PC-9 (cell line): Measurements from ENCODE around the gene NCOA3. TPM values are rescaled to one million over a fixed set of nuclear protein-coding genes. Genes with fewer than 3 reads are reported as not detected.

Experiments
- BruUV-seq: library from RNA; stranded (reverse); fragments of 400-500 nt; replicated peaks from 2 replicates; lab custom pipeline; 2021; lab: Mats Ljungman, UMichigan
- CTCF ChIA-PET: fragments of 300-600 bp; sonication (Branson Sonifier 250); formaldehyde crosslinking; loops from one replicate; lab custom pipeline; 2022; ENCODE audit warnings: antibody characterized with exemption; lab: Charles Lee
- POLR2A ChIA-PET: fragments of 300-600 bp; sonication (Branson Sonifier 250); formaldehyde crosslinking; loops from one replicate; lab custom pipeline; 2022; ENCODE audit warnings: antibody characterized with exemption; ENCODE audit not compliant: unreplicated experiment; lab: Charles Lee
- DNase-seq, 2 experiments: peaks; one replicate each; pipeline versions ENCODE4 v3.0.0 to v3.0.0-alpha.2; 2015 to 2022; ENCODE audit warnings: mixed read lengths in 1 of 2
- H2AFZ ChIP-seq: fragments of 200-600 bp; sonication (generic); 2 replicates; pipeline ENCODE4 v1.8.1; 2017; ENCODE audit warnings: antibody characterized with exemption
- H3F3A ChIP-seq: fragments of 200-600 bp; sonication (generic); 2 replicates; pipeline ENCODE4 v1.8.1; 2017; ENCODE audit warnings: antibody characterized with exemption, mild to moderate bottlenecking, low read depth; ENCODE audit not compliant: insufficient read depth
- H3K27ac ChIP-seq: fragments of 200-600 bp; sonication (generic); 2 replicates; pipeline ENCODE4 v1.6.1; 2016; ENCODE audit warnings: mixed run types
- H3K27me3 ChIP-seq: fragments of 200-600 bp; sonication (generic); 2 replicates; pipeline ENCODE4 v1.6.1; 2016; ENCODE audit warnings: low read depth, mixed run types; ENCODE audit not compliant: insufficient read depth
- H3K36me3 ChIP-seq: fragments of 200-600 bp; sonication (generic); 2 replicates; pipeline ENCODE4 v1.6.1; 2016; ENCODE audit warnings: low read depth, mixed run types
- H3K4me1 ChIP-seq: fragments of 200-600 bp; sonication (generic); replicated peaks from 2 replicates; pipeline ENCODE4 v1.6.1; 2016; ENCODE audit warnings: mixed run types; ENCODE audit not compliant: insufficient read depth
- H3K4me2 ChIP-seq: fragments of 200-600 bp; sonication (generic); 2 replicates; pipeline ENCODE4 v1.6.1; 2017; ENCODE audit warnings: mixed run types
- H3K4me3 ChIP-seq: fragments of 200-600 bp; sonication (generic); 2 replicates; pipeline ENCODE4 v1.6.1; 2016; ENCODE audit warnings: mixed run types
- H3K79me2 ChIP-seq: fragments of 200-600 bp; sonication (generic); 2 replicates; pipeline ENCODE4 v1.6.1; 2017; ENCODE audit warnings: low read depth, mixed run types
- H3K9me2 ChIP-seq: fragments of 200-600 bp; sonication (generic); 2 replicates; pipeline ENCODE4 v1.8.1; 2017; ENCODE audit warnings: mild to moderate bottlenecking; ENCODE audit not compliant: insufficient read depth
- H3K9me3 ChIP-seq: fragments of 200-600 bp; sonication (generic); 2 replicates; pipeline ENCODE4 v1.8.1; 2016; ENCODE audit warnings: low read depth; ENCODE audit not compliant: insufficient read depth
- H4K20me1 ChIP-seq: fragments of 200-600 bp; sonication (generic); 2 replicates; pipeline ENCODE4 v1.8.1; 2017; ENCODE audit not compliant: insufficient read depth
- CTCF ChIP-seq: fragments of 200-600 bp; sonication (generic); conservative IDR thresholded peaks from 2 replicates; pipeline ENCODE4 v1.6.1; 2017; ENCODE audit warnings: mixed run types, antibody characterized with exemption, mild to moderate bottlenecking, moderate library complexity
- EZH2 ChIP-seq: fragments of 200-600 bp; sonication (generic); IDR thresholded peaks from 2 replicates; pipeline ENCODE4 v1.8.0; 2017; ENCODE audit warnings: antibody characterized with exemption, low read depth
- intact Hi-C: fragments of 100-400 bp; cut with micrococcal nuclease; formaldehyde crosslinking; loops from one replicate; pipeline ENCODE4 v1.10.0; 2022; ENCODE audit not compliant: unreplicated experiment
- total RNA-seq: library from RNA; stranded (reverse); gene quantifications from 2 replicates; pipeline ENCODE4 v1.2.3, GENCODE V29; 2021

The NCOA3 gene
- total RNA-seq, 1 experiment from 2014 or later = 78.0 TPM

- Histone ChIP-seq H3K4me3 (no peak overlapping the region), H3F3A (peaks cover 43% of the 10 kb centered on the region), H3K4me2 (no peak overlapping the region), H3K9me3 (no peaks in the 10 kb centered on the region), H3K27ac (no peak overlapping the region), H3K27me3 (no peaks in the 10 kb centered on the region), H3K4me1 (no peaks in the 10 kb centered on the region), H4K20me1 (peaks cover 55% of the 10 kb centered on the region), H3K79me2 (peaks cover 98% of the 10 kb centered on the region), H2AFZ (no peak overlapping the region), H3K9me2 (no peaks in the 10 kb centered on the region), H3K36me3 (peaks cover 43% of the 10 kb centered on the region; the same call in 1 of the 2 replicates)
- intact Hi-C loops = no loop called here
- POLR2A ChIA-PET = no interaction called here
- no TSS peak for BruUV-seq
- DNase-seq = no peak
- CTCF ChIA-PET = no interaction called here
- no peak for TF ChIP-seq CTCF
- TF ChIP-seq EZH2 = no peak
These were observed 30.3 kb downstream of the NCOA3 start for GRCh38 chr20:47532002-47532401.

- Histone ChIP-seq H3K27ac (no peak overlapping the region), H3K36me3 (peaks cover 27% of the 10 kb centered on the region; the same call in 1 of the 2 replicates), H3K9me2 (no peaks in the 10 kb centered on the region), H3K4me3 (no peak overlapping the region), H3F3A (peaks cover 45% of the 10 kb centered on the region), H3K4me1 (no peaks in the 10 kb centered on the region), H4K20me1 (peaks cover 46% of the 10 kb centered on the region), H2AFZ (no peak overlapping the region), H3K79me2 (peaks cover 98% of the 10 kb centered on the region), H3K27me3 (no peaks in the 10 kb centered on the region), H3K4me2 (no peak overlapping the region), H3K9me3 (no peaks in the 10 kb centered on the region)
- TF ChIP-seq CTCF = no peak
- DNase-seq = no peak
- BruUV-seq = no TSS peak
- intact Hi-C loops = no loop called here
- ChIA-PET POLR2A (no interaction called here), CTCF (interaction anchor here (0.7 kb wide), 1 partner anchor 30 kb away, joined by 5 read pairs; no protein-coding TSS in a partner anchor)
These were observed 31.9 kb downstream of the NCOA3 start for GRCh38 chr20:47533518-47534062.

GRCh38 chr20:47534405-47534804 is 32.7 kb downstream of the NCOA3 start:
- TF ChIP-seq EZH2 = no peak
- no peak for TF ChIP-seq CTCF
- CTCF ChIA-PET = interaction anchor here (0.6 kb wide), 1 partner anchor 75 kb away, joined by 3 read pairs; no protein-coding TSS in a partner anchor
- Histone ChIP-seq H3K27me3 (no peaks in the 10 kb centered on the region), H3F3A (peaks cover 49% of the 10 kb centered on the region), H4K20me1 (peaks cover 50% of the 10 kb centered on the region), H2AFZ (no peak overlapping the region), H3K27ac (no peak overlapping the region), H3K4me2 (no peak overlapping the region), H3K9me2 (no peaks in the 10 kb centered on the region), H3K79me2 (peaks cover 100% of the 10 kb centered on the region), H3K9me3 (no peaks in the 10 kb centered on the region), H3K36me3 (peaks cover 24% of the 10 kb centered on the region; the same call in 1 of the 2 replicates), H3K4me3 (no peak overlapping the region), H3K4me1 (peaks cover 4% of the 10 kb centered on the region; the same call in 1 of the 2 replicates)
- intact Hi-C loops = no loop called here
- POLR2A ChIA-PET = no interaction called here
- no peak for DNase-seq
- BruUV-seq = no TSS peak
